ENCODE measurements around the gene PPP4R3C.
"Not testable (repeated sequence)": the region's sequence is repeated elsewhere in the genome, so short reads cannot be mapped to it uniquely, and the experiment has no call there.

Gene PPP4R3C

DNA sequence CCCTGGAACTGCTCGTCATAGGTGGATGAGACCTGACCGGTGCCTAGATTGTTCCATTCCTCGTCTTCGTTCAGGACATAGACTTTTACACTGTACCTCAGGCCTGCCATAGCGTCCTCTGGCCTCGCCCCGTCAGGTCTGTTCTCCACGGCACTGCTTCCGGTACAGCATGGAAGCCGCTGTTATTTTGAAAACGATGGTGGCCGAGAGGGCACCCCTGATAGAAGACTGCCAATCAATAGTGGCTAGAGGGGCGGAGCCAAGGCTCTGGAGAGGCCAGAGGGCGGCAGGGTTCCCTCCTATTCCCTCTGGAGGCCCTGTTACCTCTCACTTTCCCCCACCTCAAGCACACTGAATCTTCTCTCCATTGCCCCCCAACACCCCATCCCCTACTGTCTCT lies at the start of gene PPP4R3C:
Gene PPP4R3C (minus strand): TSS at position 155 of the 400 bp plus-strand sequence. CDS start 45 bp downstream, at position 110.
- no peaks in the 10 kb centered on the region for H3K36me3 Mint-ChIP-seq
- H3K4me1 Mint-ChIP-seq = no peaks in the 10 kb centered on the region
- ATAC-seq (ENCODE audit: low read depth) = no peak

GRCh38 chrX:27491397-27491796 lies 28.3 kb upstream of the PPP4R3C start:
- Mint-ChIP-seq H3K27ac (no peak overlapping the region), H3K9me3 (peaks cover 2% of the 10 kb centered on the region), H3K27me3 (no peaks in the 10 kb centered on the region), H3K36me3 (no peaks in the 10 kb centered on the region), H3K4me3 (no peak overlapping the region), H3K4me1 (no peaks in the 10 kb centered on the region)
- DNase-seq (ENCODE audit: low spot score in 2 of 2) (no peak), ATAC-seq (ENCODE audit: low read depth) (no peak)

More for the DNA sequence above, at the start of gene PPP4R3C:
- Mint-ChIP-seq H3K27me3 (no peaks in the 10 kb centered on the region), H3K4me3 (no peak within 1 kb of the TSS), H3K9me3 (peaks cover 5% of the 10 kb centered on the region), H3K27ac (no peak within 1 kb of the TSS)
- no peak for DNase-seq (ENCODE audit: low spot score in 2 of 2)

DNA sequence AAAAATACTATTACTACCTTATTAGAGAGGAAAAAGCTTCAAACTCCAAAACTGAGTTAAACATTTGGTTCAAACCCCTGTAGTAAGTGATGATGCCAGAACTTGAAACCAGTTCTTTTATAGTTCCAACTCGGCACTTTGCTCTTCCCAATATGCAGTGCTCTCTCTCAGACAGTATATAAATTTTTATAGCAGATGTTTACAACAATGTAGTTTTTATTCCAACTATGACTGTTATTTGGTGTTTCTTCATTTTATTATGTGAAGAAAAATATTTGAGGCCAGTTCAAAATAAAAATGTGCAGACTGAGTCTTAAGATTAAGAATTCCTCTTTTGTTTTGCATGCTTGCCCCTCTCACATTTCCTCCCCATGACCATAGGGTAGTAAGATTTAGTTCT lies 2.9 kb upstream of the PPP4R3C start:
- H3K36me3 Mint-ChIP-seq = no peaks in the 10 kb centered on the region
- H3K27me3 Mint-ChIP-seq = no peaks in the 10 kb centered on the region
- H3K4me1 Mint-ChIP-seq = no peaks in the 10 kb centered on the region
- H3K4me3 Mint-ChIP-seq = no peak overlapping the region
- H3K27ac Mint-ChIP-seq = no peak overlapping the region
- peaks cover 4% of the 10 kb centered on the region for H3K9me3 Mint-ChIP-seq
- DNase-seq (ENCODE audit: low spot score in 2 of 2) = no peak
- ATAC-seq (ENCODE audit: low read depth) = no peak

DNA sequence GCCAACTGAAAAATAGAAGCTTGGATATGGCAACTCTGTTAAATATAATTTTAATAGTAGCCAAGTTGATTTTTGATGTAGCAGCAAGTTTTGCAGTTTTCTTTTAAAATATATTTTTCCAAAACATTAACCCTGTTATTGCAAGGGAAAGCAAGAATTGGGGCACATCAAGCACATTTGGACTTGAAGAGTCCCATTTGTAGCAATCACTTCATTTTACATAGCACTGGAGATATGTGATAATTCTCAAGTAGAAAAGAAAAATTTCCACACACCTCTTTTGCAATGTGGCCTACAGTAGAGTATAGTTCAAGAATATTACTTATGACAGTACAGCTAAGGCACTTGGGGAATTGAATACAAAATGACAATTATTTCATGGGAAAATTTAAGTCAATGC lies 1.9 kb upstream of the PPP4R3C start:
- no peak for DNase-seq (ENCODE audit: low spot score in 2 of 2)
- ATAC-seq (ENCODE audit: low read depth) = no peak
- H3K4me1 Mint-ChIP-seq = no peaks in the 10 kb centered on the region
- no peaks in the 10 kb centered on the region for H3K36me3 Mint-ChIP-seq
- peaks cover 5% of the 10 kb centered on the region for H3K9me3 Mint-ChIP-seq
- H3K27me3 Mint-ChIP-seq = no peaks in the 10 kb centered on the region
- H3K27ac Mint-ChIP-seq = no peak overlapping the region
- no peak overlapping the region for H3K4me3 Mint-ChIP-seq

GRCh38 chrX:27459129-27459528 lies 4.0 kb downstream of the PPP4R3C start:
- not testable (repeated sequence) for H3K36me3 Mint-ChIP-seq; H3K4me3 Mint-ChIP-seq; DNase-seq (ENCODE audit: low spot score in 2 of 2); H3K4me1 Mint-ChIP-seq; H3K27ac Mint-ChIP-seq; H3K27me3 Mint-ChIP-seq; ATAC-seq (ENCODE audit: low read depth); H3K9me3 Mint-ChIP-seq

GRCh38 chrX:27458544-27458943 lies 4.6 kb downstream of the PPP4R3C start:
- DNase-seq (ENCODE audit: low spot score in 2 of 2); H3K27me3 Mint-ChIP-seq; H3K4me1 Mint-ChIP-seq; H3K9me3 Mint-ChIP-seq; H3K36me3 Mint-ChIP-seq; H3K4me3 Mint-ChIP-seq; H3K27ac Mint-ChIP-seq; ATAC-seq (ENCODE audit: low read depth): not testable (repeated sequence)

DNA sequence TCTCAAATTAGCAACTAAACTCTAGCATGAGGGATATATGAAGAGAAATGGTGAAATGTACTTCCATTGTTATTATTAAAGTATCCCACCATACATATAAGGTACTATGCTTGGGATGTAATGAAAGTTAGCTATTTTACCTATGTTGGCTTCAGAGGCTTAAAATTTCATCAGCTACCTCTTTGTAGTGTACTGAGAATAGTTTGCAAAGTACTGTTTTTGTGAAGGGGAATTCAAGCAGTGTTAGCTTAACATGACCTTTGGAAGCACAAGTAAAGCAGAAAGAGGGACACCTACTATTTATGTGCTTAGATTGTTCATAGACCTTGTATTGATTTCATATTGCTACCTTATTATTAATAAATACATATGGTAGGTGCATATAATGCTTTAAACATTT lies 11.8 kb downstream of the PPP4R3C start:
- H3K27ac Mint-ChIP-seq = no peak overlapping the region
- H3K36me3 Mint-ChIP-seq = no peaks in the 10 kb centered on the region
- ATAC-seq (ENCODE audit: low read depth) = no peak
- H3K9me3 Mint-ChIP-seq = no peaks in the 10 kb centered on the region
- H3K27me3 Mint-ChIP-seq = no peaks in the 10 kb centered on the region
- H3K4me3 Mint-ChIP-seq = no peak overlapping the region
- DNase-seq (ENCODE audit: low spot score in 2 of 2) = no peak
- no peaks in the 10 kb centered on the region for H3K4me1 Mint-ChIP-seq

GRCh38 chrX:27446423-27446822 lies 16.7 kb downstream of the PPP4R3C start:
- Mint-ChIP-seq H3K36me3 (no peaks in the 10 kb centered on the region), H3K4me1 (no peaks in the 10 kb centered on the region), H3K27ac (no peak overlapping the region), H3K4me3 (no peak overlapping the region), H3K9me3 (peaks cover 1% of the 10 kb centered on the region), H3K27me3 (no peaks in the 10 kb centered on the region)
- no peak for ATAC-seq (ENCODE audit: low read depth)
- DNase-seq (ENCODE audit: low spot score in 2 of 2) = no peak

- no peaks in the 10 kb centered on the region for H3K36me3 Mint-ChIP-seq
- H3K27me3 Mint-ChIP-seq = no peaks in the 10 kb centered on the region
- no peak for ATAC-seq (ENCODE audit: low read depth)
- H3K9me3 Mint-ChIP-seq = peaks cover 1% of the 10 kb centered on the region
- no peak for DNase-seq (ENCODE audit: low spot score in 2 of 2)
- no peak overlapping the region for H3K27ac Mint-ChIP-seq
- H3K4me3 Mint-ChIP-seq = no peak overlapping the region
- no peaks in the 10 kb centered on the region for H3K4me1 Mint-ChIP-seq
These were observed 17.7 kb downstream of the PPP4R3C start for GRCh38 chrX:27445438-27445837.

GRCh38 chrX:27444093-27444908 lies 18.8 kb downstream of the PPP4R3C start:
- Mint-ChIP-seq H3K4me1 (no peaks in the 10 kb centered on the region), H3K9me3 (peaks cover 1% of the 10 kb centered on the region), H3K4me3 (no peak overlapping the region), H3K27me3 (no peaks in the 10 kb centered on the region), H3K27ac (no peak overlapping the region), H3K36me3 (no peaks in the 10 kb centered on the region)
- ATAC-seq (ENCODE audit: low read depth) (no peak), DNase-seq (ENCODE audit: low spot score in 2 of 2) (no peak)

DNA sequence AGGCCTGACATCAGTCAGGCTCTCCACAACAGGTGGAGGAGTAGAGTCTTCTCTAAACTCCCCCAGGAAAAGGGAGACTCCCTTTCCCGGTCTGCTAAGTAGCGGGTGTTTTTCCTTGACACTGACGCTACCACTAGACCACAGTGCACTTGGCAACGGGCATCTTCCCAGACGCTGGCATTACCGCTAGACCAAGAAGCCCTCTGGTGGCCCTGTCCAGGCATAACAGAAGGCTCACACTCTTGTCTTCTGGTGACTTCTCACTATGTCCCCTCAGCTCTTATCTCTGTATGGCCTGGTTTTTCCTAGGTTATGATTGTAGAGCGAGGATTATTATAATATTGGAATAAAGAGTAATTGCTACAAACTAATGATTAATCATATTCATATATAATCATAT lies 20.7 kb downstream of the PPP4R3C start:
- not testable (repeated sequence) for H3K27ac Mint-ChIP-seq; ATAC-seq (ENCODE audit: low read depth); DNase-seq (ENCODE audit: low spot score in 2 of 2); H3K27me3 Mint-ChIP-seq; H3K36me3 Mint-ChIP-seq; H3K4me3 Mint-ChIP-seq; H3K9me3 Mint-ChIP-seq; H3K4me1 Mint-ChIP-seq

DNA sequence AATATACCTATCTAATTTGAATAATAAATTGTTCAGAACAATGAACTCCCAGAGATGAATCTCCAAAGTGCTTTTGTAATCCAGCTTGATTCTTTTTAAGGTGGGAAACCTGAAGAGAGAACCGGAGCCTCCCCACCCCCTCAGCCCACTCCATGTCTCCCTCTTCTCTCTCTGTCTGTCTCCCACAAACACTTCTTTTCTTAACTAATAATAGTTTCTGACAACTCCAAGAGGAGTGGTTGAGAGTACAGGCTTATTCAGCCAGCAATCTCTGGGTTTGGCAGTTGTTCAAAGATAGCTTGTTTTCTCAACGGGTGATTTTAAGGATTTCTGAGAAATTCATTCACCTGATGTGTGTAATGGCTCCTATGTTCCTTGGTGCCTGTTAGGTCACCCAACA lies 23.4 kb downstream of the PPP4R3C start:
- Mint-ChIP-seq H3K9me3 (no peaks in the 10 kb centered on the region), H3K4me3 (no peak overlapping the region), H3K4me1 (no peaks in the 10 kb centered on the region), H3K27ac (no peak overlapping the region), H3K27me3 (no peaks in the 10 kb centered on the region), H3K36me3 (no peaks in the 10 kb centered on the region)
- no peak for DNase-seq (ENCODE audit: low spot score in 2 of 2)
- ATAC-seq (ENCODE audit: low read depth) = no peak

DNA sequence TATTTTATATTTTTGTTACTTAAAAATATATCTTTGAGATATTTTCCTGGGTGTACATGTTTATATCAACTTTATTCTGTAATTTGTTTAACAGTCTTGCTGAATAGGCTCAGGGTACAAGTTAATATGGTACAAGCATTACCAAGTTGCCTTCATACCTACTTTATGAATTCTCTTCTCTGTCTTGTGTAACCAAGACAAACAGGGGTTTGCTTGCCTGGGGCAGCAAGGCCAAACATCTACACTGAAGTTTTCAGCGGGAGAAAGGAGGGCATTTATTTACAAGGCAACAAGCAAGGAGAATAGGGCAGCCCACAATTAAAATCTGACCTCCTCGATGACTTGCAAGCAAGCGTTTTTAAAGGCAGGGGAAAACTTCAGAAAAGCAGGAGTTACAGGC lies 24.2 kb downstream of the PPP4R3C start:
- Mint-ChIP-seq H3K27ac (no peak overlapping the region), H3K36me3 (no peaks in the 10 kb centered on the region), H3K4me3 (no peak overlapping the region), H3K4me1 (no peaks in the 10 kb centered on the region), H3K9me3 (no peaks in the 10 kb centered on the region), H3K27me3 (no peaks in the 10 kb centered on the region)
- DNase-seq (ENCODE audit: low spot score in 2 of 2) (no peak), ATAC-seq (ENCODE audit: low read depth) (no peak)

DNA sequence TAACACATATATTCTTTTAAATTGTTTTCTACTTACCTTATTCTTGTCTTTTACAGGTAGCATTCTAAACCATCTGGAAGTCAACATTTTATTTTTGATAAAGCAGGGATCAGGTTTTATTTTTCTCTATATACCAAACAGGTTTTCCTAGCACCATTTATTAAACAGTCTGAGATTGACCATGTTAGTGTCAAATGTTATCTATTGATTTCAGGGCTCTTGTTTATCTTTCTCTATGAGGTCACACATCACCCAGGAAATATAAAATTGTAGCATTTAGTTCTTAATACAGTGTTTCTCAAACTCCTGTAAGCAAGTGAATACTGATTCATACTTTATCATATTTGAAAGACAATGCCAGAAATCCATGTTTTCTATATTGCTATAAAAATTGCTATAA lies 28.1 kb downstream of the PPP4R3C start:
- H3K4me3 Mint-ChIP-seq = no peak overlapping the region
- no peak for DNase-seq (ENCODE audit: low spot score in 2 of 2)
- H3K4me1 Mint-ChIP-seq = no peaks in the 10 kb centered on the region
- no peaks in the 10 kb centered on the region for H3K27me3 Mint-ChIP-seq
- H3K9me3 Mint-ChIP-seq = no peaks in the 10 kb centered on the region
- H3K27ac Mint-ChIP-seq = no peak overlapping the region
- H3K36me3 Mint-ChIP-seq = no peaks in the 10 kb centered on the region
- no peak for ATAC-seq (ENCODE audit: low read depth)

Measured in memory B cell (primary cell).